Measurements from ENCODE around the gene HPD.
"Not testable (repeated sequence)": the region's sequence is repeated elsewhere in the genome, so short reads cannot be mapped to it uniquely, and the experiment has no call there.

The HPD gene

GRCh38 chr12:121858662-121859572 is at the start of gene HPD:
TSS of gene HPD (minus strand) at chr12:121858859. CDS start at chr12:121858823, 36 bp downstream.
- no peak for FAIRE-seq

GRCh38 chr12:121905746-121906145 is 47.1 kb upstream of the HPD start:
- FAIRE-seq: no peak

GRCh38 chr12:121903202-121903601 is 44.5 kb upstream of the HPD start:
- FAIRE-seq: no peak

GRCh38 chr12:121899590-121899989 is 40.9 kb upstream of the HPD start:
- FAIRE-seq: no peak

GRCh38 chr12:121898287-121898686 is 39.6 kb upstream of the HPD start:
- no peak for FAIRE-seq

- no peak for FAIRE-seq
These were observed 36.0 kb upstream of the HPD start for GRCh38 chr12:121894633-121895032.

- no peak for FAIRE-seq
These were observed 35.4 kb upstream of the HPD start for GRCh38 chr12:121893961-121894460.

- FAIRE-seq: no peak
These were observed 34.3 kb upstream of the HPD start for GRCh38 chr12:121892673-121893561.

- FAIRE-seq: not testable (repeated sequence)
These were observed 31.0 kb upstream of the HPD start for GRCh38 chr12:121889661-121890060.

GRCh38 chr12:121889274-121889624 is 30.6 kb upstream of the HPD start:
- no peak for FAIRE-seq

GRCh38 chr12:121888478-121889273 is 30.0 kb upstream of the HPD start, which contains the start of gene PSMD9:
TSS of gene PSMD9 (plus strand) at chr12:121888790. CDS start at chr12:121888857, 67 bp downstream.
- FAIRE-seq: no peak

- FAIRE-seq: no peak
These were observed 29.4 kb upstream of the HPD start for GRCh38 chr12:121888083-121888477.

- FAIRE-seq: not testable (repeated sequence)
These were observed 26.5 kb upstream of the HPD start for GRCh38 chr12:121885129-121885528.

GRCh38 chr12:121883315-121883660 is 24.6 kb upstream of the HPD start:
- FAIRE-seq: no peak

GRCh38 chr12:121876080-121876447 is 17.4 kb upstream of the HPD start:
- not testable (repeated sequence) for FAIRE-seq

- no peak for FAIRE-seq
These were observed 16.9 kb upstream of the HPD start for GRCh38 chr12:121875582-121875981.

- FAIRE-seq: no peak
These were observed 15.4 kb upstream of the HPD start for GRCh38 chr12:121874071-121874470.

GRCh38 chr12:121873216-121873569 is 14.5 kb upstream of the HPD start:
- no peak for FAIRE-seq

- FAIRE-seq: no peak
These were observed 14.0 kb upstream of the HPD start for GRCh38 chr12:121872546-121873215.

GRCh38 chr12:121871467-121871866 is 12.8 kb upstream of the HPD start:
- no peak for FAIRE-seq

- not testable (repeated sequence) for FAIRE-seq
These were observed 10.6 kb upstream of the HPD start for GRCh38 chr12:121869229-121869628.

- FAIRE-seq: no peak
These were observed 7.7 kb upstream of the HPD start for GRCh38 chr12:121866331-121866730.
